Neuronal stem cell (in vitro differentiated cells): Measurements from ENCODE around the gene TNP2.

Experiments used
- DNase-seq: peaks from one replicate; pipeline ENCODE4 v3.0.0-alpha.2; 2013; ENCODE audit warnings: low spot score
- H2AFZ ChIP-seq: one replicate; pipeline ENCODE4 v1.6.1; 2013; ENCODE audit warnings: mild to moderate bottlenecking, low read length, inconsistent platforms
- H2AK5ac ChIP-seq: 2 replicates; pipeline ENCODE4 v1.6.1; 2013; ENCODE audit warnings: low read depth, mild to moderate bottlenecking, inconsistent platforms, low read length, moderate library complexity, mixed read lengths
- H2BK120ac ChIP-seq: 2 replicates; pipeline ENCODE4 v1.6.1; 2013; ENCODE audit warnings: low read depth, mild to moderate bottlenecking, inconsistent platforms, low read length, moderate library complexity, mixed read lengths
- H2BK12ac ChIP-seq: one replicate; pipeline ENCODE4 v1.6.1; 2013; ENCODE audit warnings: low read length, inconsistent platforms
- H2BK15ac ChIP-seq: 2 replicates; pipeline ENCODE4 v1.6.1; 2013; ENCODE audit warnings: mild to moderate bottlenecking, low read length, inconsistent platforms, mixed read lengths
- H2BK5ac ChIP-seq: one replicate; pipeline ENCODE4 v1.6.1; 2013; ENCODE audit warnings: inconsistent platforms, mild to moderate bottlenecking, low read length, moderate library complexity
- H3K14ac ChIP-seq: one replicate; pipeline ENCODE4 v1.6.1; 2013; ENCODE audit warnings: low read length, inconsistent platforms
- H3K18ac ChIP-seq: 2 replicates; pipeline ENCODE4 v1.6.1; 2013; ENCODE audit warnings: low read length, inconsistent platforms
- H3K23ac ChIP-seq: 2 replicates; pipeline ENCODE4 v1.6.1; 2013; ENCODE audit warnings: low read depth, mild to moderate bottlenecking, mixed read lengths, low read length, inconsistent platforms; ENCODE audit not compliant: poor library complexity
- H3K27ac ChIP-seq: replicated peaks from 3 replicates; pipeline ENCODE4 v1.5.1; 2013; ENCODE audit warnings: low read length, inconsistent platforms
- H3K27me3 ChIP-seq, 3 experiments: 2 replicates each; pipeline ENCODE4 v1.6.1; 2013; ENCODE audit warnings: low read length in 3 of 3, mild to moderate bottlenecking in 2 of 3, inconsistent platforms in 1 of 3, low read depth in 1 of 3, mixed read lengths in 1 of 3, moderate library complexity in 1 of 3; ENCODE audit not compliant: control insufficient read depth in 3 of 3, insufficient read depth in 3 of 3
- H3K36me3 ChIP-seq, 2 donors: replicated peaks in 1 of 2; 2 replicates each; pipeline ENCODE4 v1.6.1; 2013; ENCODE audit warnings: low read length in 2 of 2; ENCODE audit not compliant: control insufficient read depth in 2 of 2, insufficient read depth in 2 of 2
- H3K4ac ChIP-seq: 2 replicates; pipeline ENCODE4 v1.6.1; 2013; ENCODE audit warnings: inconsistent platforms, mild to moderate bottlenecking, low read length, moderate library complexity
- H3K4me1 ChIP-seq, 2 donors: 1 replicate in 1 of 2; 2 replicates in 1 of 2; pipeline ENCODE4 v1.6.1; 2013; ENCODE audit warnings: low read length in 2 of 2, low read depth in 1 of 2; ENCODE audit not compliant: control insufficient read depth in 2 of 2, insufficient read depth in 1 of 2
- H3K4me2 ChIP-seq: one replicate; pipeline ENCODE4 v1.6.1; 2013; ENCODE audit warnings: mild to moderate bottlenecking, low read length, inconsistent platforms; ENCODE audit not compliant: insufficient read depth, poor library complexity, severe bottlenecking
- H3K4me3 ChIP-seq, 2 donors: 2 replicates each; pipeline ENCODE4 v1.5.1; 2013; ENCODE audit warnings: low read length in 2 of 2, mild to moderate bottlenecking in 2 of 2, inconsistent platforms in 1 of 2, moderate library complexity in 1 of 2
- H3K79me1 ChIP-seq: one replicate; pipeline ENCODE4 v1.6.1; 2013; ENCODE audit warnings: low read depth, mild to moderate bottlenecking, inconsistent platforms, low read length, moderate library complexity
- H3K9ac ChIP-seq: one replicate; pipeline ENCODE4 v1.6.1; 2013; ENCODE audit warnings: mild to moderate bottlenecking, low read depth, low read length, inconsistent platforms; ENCODE audit not compliant: poor library complexity
- H3K9me3 ChIP-seq, 2 donors: replicated peaks in 1 of 2; 2 replicates each; pipeline versions ENCODE3 to v1.6.1; 2013; ENCODE audit warnings: low read length in 2 of 2, mild to moderate bottlenecking in 2 of 2, inconsistent platforms in 1 of 2, low read depth in 1 of 2, mixed read lengths in 1 of 2, moderate library complexity in 1 of 2; ENCODE audit not compliant: control insufficient read depth in 2 of 2, insufficient read depth in 1 of 2
- H4K8ac ChIP-seq: one replicate; pipeline ENCODE4 v1.6.1; 2013; ENCODE audit warnings: low read depth, mild to moderate bottlenecking, inconsistent platforms, low read length, moderate library complexity
- H4K91ac ChIP-seq: one replicate; pipeline ENCODE4 v1.6.1; 2013; ENCODE audit warnings: low read length, low read depth, mild to moderate bottlenecking, inconsistent platforms; ENCODE audit not compliant: poor library complexity
- WGBS, 2 donors: extraction: QIAGEN DNeasy Blood & Tissue Kit; methylation state at CpG; one replicate each; pipeline ENCODE4 v1.1.7; 2013; ENCODE audit warnings: missing lambda C conversion rate in 2 of 2, mixed read lengths in 1 of 2; ENCODE audit not compliant: insufficient read length in 2 of 2, insufficient replicate concordance in 1 of 2; ENCODE audit errors: extremely low coverage in 2 of 2; 5-methylcytosine and 5-hydroxymethylcytosine counted together

The TNP2 gene

GRCh38 chr16:11254913-11255736 lies 14.0 kb downstream of the TNP2 start:
- H2BK15ac ChIP-seq: peak overlapping the region; percentile 84
- H3K9me3 ChIP-seq: no peaks in the 10 kb centered on the region
- H3K9ac ChIP-seq: peak overlapping the region; percentile 85
- H3K4ac ChIP-seq: no peak overlapping the region
- peak overlapping the region; percentile 53 for H2AK5ac ChIP-seq
- DNase-seq: peak; percentile 42
- H3K4me1 ChIP-seq: peaks cover 7 to 8% of the 10 kb centered on the region in 2 donors
- H4K91ac ChIP-seq: no peak overlapping the region
- WGBS, 2 donors: no CpG with 5 or more reads among the region's 105 CpGs
- peak overlapping the region; percentile 78 to 83 for H3K4me3 ChIP-seq
- H3K27ac ChIP-seq: no peak overlapping the region
- H2AFZ ChIP-seq: peak overlapping the region; percentile 95
- H4K8ac ChIP-seq: peak overlapping the region; percentile 88
- H3K36me3 ChIP-seq: peaks cover 0 to 18% of the 10 kb centered on the region in 2 donors
- H2BK12ac ChIP-seq: peak overlapping the region; percentile 60
- peak overlapping the region; percentile 79 for H2BK120ac ChIP-seq
- H3K14ac ChIP-seq: peak overlapping the region; percentile 82
- H2BK5ac ChIP-seq: peak overlapping the region; percentile 49
- peak overlapping the region; percentile 96 for H3K18ac ChIP-seq
- peak overlapping the region; percentile 95 for H3K4me2 ChIP-seq
- H3K27me3 ChIP-seq: peaks cover 0 to 18% (median 0%) of the 10 kb centered on the region in 3 experiments
- H3K23ac ChIP-seq: peak overlapping the region; percentile 97
- H3K79me1 ChIP-seq: no peaks in the 10 kb centered on the region

DNA sequence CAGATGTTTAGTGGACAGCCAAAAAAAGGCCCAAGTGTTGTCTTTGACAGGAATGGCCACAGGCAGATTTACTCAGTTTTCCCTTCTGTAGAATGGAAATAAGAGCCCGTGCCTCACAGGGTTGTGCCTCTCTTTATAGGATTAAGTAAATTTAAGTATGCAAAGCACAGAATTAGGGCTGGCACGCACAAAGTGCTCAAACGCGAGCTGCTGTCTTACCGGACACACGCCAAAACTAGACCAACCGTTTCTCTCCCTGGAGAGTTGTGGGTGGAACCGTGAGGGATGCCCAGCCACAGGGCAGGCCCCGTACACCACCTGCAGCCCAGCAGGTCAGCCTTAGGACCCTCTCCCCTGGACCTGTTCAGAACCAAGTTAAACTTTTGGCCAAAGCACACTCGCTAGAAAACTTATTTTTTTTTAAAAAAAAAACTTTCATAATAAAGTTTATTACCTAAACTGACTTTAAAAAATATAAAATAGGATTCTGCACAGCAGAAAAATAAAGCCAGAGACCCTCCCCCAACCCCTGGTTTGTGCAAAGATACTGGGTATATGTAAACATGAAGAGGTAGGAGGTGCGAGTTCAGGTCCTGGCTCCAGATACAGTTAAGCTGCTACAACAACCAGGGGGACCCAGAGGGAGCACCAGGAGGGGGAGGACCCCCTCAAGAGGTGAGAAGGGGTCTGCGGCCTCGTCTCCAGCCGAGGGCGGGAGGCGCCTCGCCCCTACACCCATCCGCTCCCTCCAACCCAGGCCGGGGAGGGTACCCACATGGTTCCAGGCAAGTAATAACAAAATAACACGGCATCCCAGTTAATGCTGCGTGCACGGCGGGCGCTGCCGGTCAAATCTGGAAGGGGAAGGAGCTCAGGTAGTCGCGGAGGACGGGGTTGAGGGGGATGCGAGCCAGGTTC lies 14.9 kb downstream of the TNP2 start:
- peaks cover 0 to 18% (median 0%) of the 10 kb centered on the region in 3 experiments for H3K27me3 ChIP-seq
- no peak overlapping the region for H2BK12ac ChIP-seq
- peak overlapping the region; percentile 84 for H2BK15ac ChIP-seq
- peak overlapping the region; percentile 95 for H2AFZ ChIP-seq
- no peak overlapping the region for H4K8ac ChIP-seq
- H3K23ac ChIP-seq: peak overlapping the region; percentile 97
- H3K4ac ChIP-seq: no peak overlapping the region
- H3K4me1 ChIP-seq: peaks cover 7 to 8% of the 10 kb centered on the region in 2 donors
- H3K9me3 ChIP-seq: no peaks in the 10 kb centered on the region
- no CpG with 5 or more reads among the region's 29 CpGs for WGBS, 2 donors
- no peak overlapping the region for H3K27ac ChIP-seq
- H2BK120ac ChIP-seq: peak overlapping the region; percentile 79
- peak overlapping the region; percentile 78 to 83 for H3K4me3 ChIP-seq
- H3K9ac ChIP-seq: peak overlapping the region; percentile 74
- H2AK5ac ChIP-seq: peak overlapping the region; percentile 53
- peak overlapping the region; percentile 95 for H3K4me2 ChIP-seq
- H3K18ac ChIP-seq: peak overlapping the region; percentile 96
- peak overlapping the region; percentile 49 for H2BK5ac ChIP-seq
- peaks cover 0 to 18% of the 10 kb centered on the region in 2 donors for H3K36me3 ChIP-seq
- H3K14ac ChIP-seq: peak overlapping the region; percentile 82
- DNase-seq: no peak
- H3K79me1 ChIP-seq: no peaks in the 10 kb centered on the region
- H4K91ac ChIP-seq: no peak overlapping the region

GRCh38 chr16:11253009-11253994 lies 15.8 kb downstream of the TNP2 start:
- DNase-seq: no peak
- no peak overlapping the region for H2AFZ ChIP-seq
- no CpG with 5 or more reads among the region's 5 CpGs for WGBS, 2 donors

More at GRCh38 chr16:11253009-11253994, 15.8 kb downstream of the TNP2 start:
- Histone ChIP-seq H3K18ac (no peak overlapping the region), H2BK15ac (no peak overlapping the region), H3K79me1 (no peaks in the 10 kb centered on the region), H3K23ac (peak overlapping the region; percentile 20), H2BK5ac (no peak overlapping the region), H3K9me3 (no peaks in the 10 kb centered on the region), H4K91ac (no peak overlapping the region), H3K4me2 (no peak overlapping the region), H2BK12ac (peak overlapping the region; percentile 24), H3K9ac (no peak overlapping the region), H3K27ac (no peak overlapping the region), H3K27me3 (peaks cover 0 to 18% (median 0%) of the 10 kb centered on the region in 3 experiments), H3K4me3 (no peak overlapping the region), H2BK120ac (no peak overlapping the region), H4K8ac (no peak overlapping the region), H3K36me3 (peaks cover 0 to 18% of the 10 kb centered on the region in 2 donors), H3K4ac (no peak overlapping the region), H2AK5ac (no peak overlapping the region), H3K14ac (no peak overlapping the region), H3K4me1 (peaks cover 7 to 8% of the 10 kb centered on the region in 2 donors)
